ENCODE results near the gene GSG1. TPM values are rescaled to one million over a fixed set of nuclear protein-coding genes. Genes with fewer than 3 reads are reported as not detected.

GSG1 gene
- polyA plus RNA-seq, 3 donors = not detected

- Histone ChIP-seq H3K27ac (ENCODE audit: low read depth in 1 of 2, low read length in 2 of 2) (no peak overlapping the region), H3K4me2 (replicated peaks; ENCODE audit: extremely low read depth, low read length, poor library complexity, severe bottlenecking) (no peak overlapping the region), H3K9ac (ENCODE audit: insufficient read depth, low read length, poor library complexity, severe bottlenecking) (no peak overlapping the region), H2AFZ (ENCODE audit: insufficient read depth, low read depth, low read length, poor library complexity, severe bottlenecking) (no peak overlapping the region), H3K79me2 (ENCODE audit: insufficient read depth, low read length) (no peaks in the 10 kb centered on the region), H3K36me3 (replicated peaks in 1 of 2; ENCODE audit: control insufficient read depth in 1 of 2, insufficient read depth in 2 of 2, low read length in 2 of 2) (no peaks in the 10 kb centered on the region), H3K4me1 (ENCODE audit: control insufficient read depth in 1 of 2, insufficient read depth in 2 of 2, low read length in 2 of 2) (no peaks in the 10 kb centered on the region), H3K4me3 (replicated peaks in 1 of 3; ENCODE audit: low read depth in 2 of 3, low read length in 3 of 3) (no peak overlapping the region), H3K27me3 (ENCODE audit: control insufficient read depth in 2 of 2, insufficient read depth in 2 of 2, low read length in 2 of 2) (no peaks in the 10 kb centered on the region), H3K9me3 (replicated peaks in 1 of 2; ENCODE audit: control insufficient read depth in 1 of 2, insufficient read depth in 1 of 2, low read length in 2 of 2) (no peaks in the 10 kb centered on the region), H4K20me1 (ENCODE audit: insufficient read depth, low read length) (no peaks in the 10 kb centered on the region)
- no CpG with 5 or more reads among the region's 4 CpGs for WGBS (ENCODE audit: insufficient coverage)
- H3K27ac Mint-ChIP-seq = no peak overlapping the region
- H3K4me1 Mint-ChIP-seq = peaks cover 7% of the 10 kb centered on the region
- peaks cover 1 to 5% (median 1%) of the 10 kb centered on the region in 3 donors for H3K27me3 Mint-ChIP-seq (ENCODE audit: low read depth in 3 of 3)
- H3K36me3 Mint-ChIP-seq = peaks cover 2 to 5% of the 10 kb centered on the region in 2 donors
- H3K9me3 Mint-ChIP-seq = peaks cover 0 to 4% (median 0%) of the 10 kb centered on the region in 7 donors
- no peak overlapping the region for H3K4me3 Mint-ChIP-seq
- TF ChIP-seq CTCF (IDR thresholded peaks at IDR 0.05) = no peak
- DNase-seq = no peak
- intact Hi-C loops (cut with micrococcal nuclease) = no loop called here
These were observed 15.0 kb downstream of the GSG1 start for GRCh38 chr12:13088496-13088895.

- H3K4me3 ChIP-seq (replicated peaks in 1 of 3; ENCODE audit: low read depth in 2 of 3, low read length in 3 of 3) = no peak overlapping the region
- H3K9me3 ChIP-seq (replicated peaks in 1 of 2; ENCODE audit: control insufficient read depth in 1 of 2, insufficient read depth in 1 of 2, low read length in 2 of 2) = no peaks in the 10 kb centered on the region
- H3K36me3 ChIP-seq (replicated peaks in 1 of 2; ENCODE audit: control insufficient read depth in 1 of 2, insufficient read depth in 2 of 2, low read length in 2 of 2) = no peaks in the 10 kb centered on the region
- intact Hi-C loops (cut with micrococcal nuclease) = no loop called here
- no peaks in the 10 kb centered on the region for H3K4me1 ChIP-seq (ENCODE audit: control insufficient read depth in 1 of 2, insufficient read depth in 2 of 2, low read length in 2 of 2)
- H3K9ac ChIP-seq (ENCODE audit: insufficient read depth, low read length, poor library complexity, severe bottlenecking) = no peak overlapping the region
- no peak overlapping the region for H3K27ac Mint-ChIP-seq
- H2AFZ ChIP-seq (ENCODE audit: insufficient read depth, low read depth, low read length, poor library complexity, severe bottlenecking) = no peak overlapping the region
- H3K4me3 Mint-ChIP-seq = no peak overlapping the region
- H3K27me3 ChIP-seq (ENCODE audit: control insufficient read depth in 2 of 2, insufficient read depth in 2 of 2, low read length in 2 of 2) = no peaks in the 10 kb centered on the region
- H3K4me2 ChIP-seq (replicated peaks; ENCODE audit: extremely low read depth, low read length, poor library complexity, severe bottlenecking) = no peak overlapping the region
- H3K9me3 Mint-ChIP-seq = peaks cover 0 to 4% (median 0%) of the 10 kb centered on the region in 7 donors
- 94% methylated on average over 3 of the region's 5 CpGs for WGBS (ENCODE audit: insufficient coverage)
- no peaks in the 10 kb centered on the region for H4K20me1 ChIP-seq (ENCODE audit: insufficient read depth, low read length)
- no peak for DNase-seq
- H3K27me3 Mint-ChIP-seq (ENCODE audit: low read depth in 3 of 3) = peaks cover 1 to 5% (median 1%) of the 10 kb centered on the region in 3 donors
- no peak overlapping the region for H3K27ac ChIP-seq (ENCODE audit: low read depth in 1 of 2, low read length in 2 of 2)
- peaks cover 11% of the 10 kb centered on the region for H3K4me1 Mint-ChIP-seq
- peaks cover 2 to 5% of the 10 kb centered on the region in 2 donors for H3K36me3 Mint-ChIP-seq
- TF ChIP-seq CTCF (IDR thresholded peaks at IDR 0.05) = no peak
- H3K79me2 ChIP-seq (ENCODE audit: insufficient read depth, low read length) = no peaks in the 10 kb centered on the region
These were observed 15.7 kb downstream of the GSG1 start for GRCh38 chr12:13087766-13088165.

All from CD14-positive monocyte (primary cell).